Neuronal stem cell (in vitro differentiated cells): ENCODE measurements around the gene BCAS1.

ENCODE experiments used
- DNase-seq: peaks from one replicate; pipeline ENCODE4 v3.0.0-alpha.2; 2013; ENCODE audit warnings: low spot score
- H2AFZ ChIP-seq: one replicate; pipeline ENCODE4 v1.6.1; 2013; ENCODE audit warnings: mild to moderate bottlenecking, low read length, inconsistent platforms
- H2AK5ac ChIP-seq: 2 replicates; pipeline ENCODE4 v1.6.1; 2013; ENCODE audit warnings: low read depth, mild to moderate bottlenecking, inconsistent platforms, low read length, moderate library complexity, mixed read lengths
- H2BK120ac ChIP-seq: 2 replicates; pipeline ENCODE4 v1.6.1; 2013; ENCODE audit warnings: low read depth, mild to moderate bottlenecking, inconsistent platforms, low read length, moderate library complexity, mixed read lengths
- H2BK12ac ChIP-seq: one replicate; pipeline ENCODE4 v1.6.1; 2013; ENCODE audit warnings: low read length, inconsistent platforms
- H2BK15ac ChIP-seq: 2 replicates; pipeline ENCODE4 v1.6.1; 2013; ENCODE audit warnings: mild to moderate bottlenecking, low read length, inconsistent platforms, mixed read lengths
- H2BK5ac ChIP-seq: one replicate; pipeline ENCODE4 v1.6.1; 2013; ENCODE audit warnings: inconsistent platforms, mild to moderate bottlenecking, low read length, moderate library complexity
- H3K14ac ChIP-seq: one replicate; pipeline ENCODE4 v1.6.1; 2013; ENCODE audit warnings: low read length, inconsistent platforms
- H3K18ac ChIP-seq: 2 replicates; pipeline ENCODE4 v1.6.1; 2013; ENCODE audit warnings: low read length, inconsistent platforms
- H3K23ac ChIP-seq: 2 replicates; pipeline ENCODE4 v1.6.1; 2013; ENCODE audit warnings: low read depth, mild to moderate bottlenecking, mixed read lengths, low read length, inconsistent platforms; ENCODE audit not compliant: poor library complexity
- H3K27ac ChIP-seq: replicated peaks from 3 replicates; pipeline ENCODE4 v1.5.1; 2013; ENCODE audit warnings: low read length, inconsistent platforms
- H3K27me3 ChIP-seq, 3 experiments: 2 replicates each; pipeline ENCODE4 v1.6.1; 2013; ENCODE audit warnings: low read length in 3 of 3, mild to moderate bottlenecking in 2 of 3, inconsistent platforms in 1 of 3, low read depth in 1 of 3, mixed read lengths in 1 of 3, moderate library complexity in 1 of 3; ENCODE audit not compliant: control insufficient read depth in 3 of 3, insufficient read depth in 3 of 3
- H3K36me3 ChIP-seq, 2 donors: replicated peaks in 1 of 2; 2 replicates each; pipeline ENCODE4 v1.6.1; 2013; ENCODE audit warnings: low read length in 2 of 2; ENCODE audit not compliant: control insufficient read depth in 2 of 2, insufficient read depth in 2 of 2
- H3K4ac ChIP-seq: 2 replicates; pipeline ENCODE4 v1.6.1; 2013; ENCODE audit warnings: inconsistent platforms, mild to moderate bottlenecking, low read length, moderate library complexity
- H3K4me1 ChIP-seq, 2 donors: 1 replicate in 1 of 2; 2 replicates in 1 of 2; pipeline ENCODE4 v1.6.1; 2013; ENCODE audit warnings: low read length in 2 of 2, low read depth in 1 of 2; ENCODE audit not compliant: control insufficient read depth in 2 of 2, insufficient read depth in 1 of 2
- H3K4me2 ChIP-seq: one replicate; pipeline ENCODE4 v1.6.1; 2013; ENCODE audit warnings: mild to moderate bottlenecking, low read length, inconsistent platforms; ENCODE audit not compliant: insufficient read depth, poor library complexity, severe bottlenecking
- H3K4me3 ChIP-seq, 2 donors: 2 replicates each; pipeline ENCODE4 v1.5.1; 2013; ENCODE audit warnings: low read length in 2 of 2, mild to moderate bottlenecking in 2 of 2, inconsistent platforms in 1 of 2, moderate library complexity in 1 of 2
- H3K79me1 ChIP-seq: one replicate; pipeline ENCODE4 v1.6.1; 2013; ENCODE audit warnings: low read depth, mild to moderate bottlenecking, inconsistent platforms, low read length, moderate library complexity
- H3K9ac ChIP-seq: one replicate; pipeline ENCODE4 v1.6.1; 2013; ENCODE audit warnings: mild to moderate bottlenecking, low read depth, low read length, inconsistent platforms; ENCODE audit not compliant: poor library complexity
- H3K9me3 ChIP-seq, 2 donors: replicated peaks in 1 of 2; 2 replicates each; pipeline versions ENCODE3 to v1.6.1; 2013; ENCODE audit warnings: low read length in 2 of 2, mild to moderate bottlenecking in 2 of 2, inconsistent platforms in 1 of 2, low read depth in 1 of 2, mixed read lengths in 1 of 2, moderate library complexity in 1 of 2; ENCODE audit not compliant: control insufficient read depth in 2 of 2, insufficient read depth in 1 of 2
- H4K8ac ChIP-seq: one replicate; pipeline ENCODE4 v1.6.1; 2013; ENCODE audit warnings: low read depth, mild to moderate bottlenecking, inconsistent platforms, low read length, moderate library complexity
- H4K91ac ChIP-seq: one replicate; pipeline ENCODE4 v1.6.1; 2013; ENCODE audit warnings: low read length, low read depth, mild to moderate bottlenecking, inconsistent platforms; ENCODE audit not compliant: poor library complexity
- WGBS, 2 donors: extraction: QIAGEN DNeasy Blood & Tissue Kit; methylation state at CpG; one replicate each; pipeline ENCODE4 v1.1.7; 2013; ENCODE audit warnings: missing lambda C conversion rate in 2 of 2, mixed read lengths in 1 of 2; ENCODE audit not compliant: insufficient read length in 2 of 2, insufficient replicate concordance in 1 of 2; ENCODE audit errors: extremely low coverage in 2 of 2; 5-methylcytosine and 5-hydroxymethylcytosine counted together

BCAS1 gene

GRCh38 chr20:54093423-54094267, 23.3 kb upstream of the BCAS1 start:
- Histone ChIP-seq H4K8ac (no peak overlapping the region), H3K4ac (no peak overlapping the region), H4K91ac (no peak overlapping the region), H2BK15ac (no peak overlapping the region), H3K4me1 (peaks cover 0 to 4% of the 10 kb centered on the region in 2 donors), H2BK120ac (no peak overlapping the region), H2AFZ (no peak overlapping the region), H2BK12ac (no peak overlapping the region), H3K23ac (no peak overlapping the region), H3K27ac (no peak overlapping the region), H3K4me3 (no peak overlapping the region), H3K36me3 (no peaks in the 10 kb centered on the region), H3K27me3 (peaks cover 0 to 11% (median 0%) of the 10 kb centered on the region in 3 experiments), H2AK5ac (no peak overlapping the region), H3K4me2 (no peak overlapping the region), H3K9ac (no peak overlapping the region), H3K18ac (no peak overlapping the region), H3K79me1 (no peaks in the 10 kb centered on the region), H2BK5ac (no peak overlapping the region), H3K9me3 (no peaks in the 10 kb centered on the region), H3K14ac (no peak overlapping the region)
- no CpG with 5 or more reads among the region's 9 CpGs for WGBS, 2 donors
- no peak for DNase-seq

GRCh38 chr20:54092021-54092420, 21.6 kb upstream of the BCAS1 start:
- no peak overlapping the region for H2BK15ac ChIP-seq
- H2BK120ac ChIP-seq: no peak overlapping the region
- no CpG with 5 or more reads among the region's 2 CpGs for WGBS, 2 donors
- no peaks in the 10 kb centered on the region for H3K9me3 ChIP-seq
- H3K9ac ChIP-seq: no peak overlapping the region
- no peak overlapping the region for H4K91ac ChIP-seq
- no peak overlapping the region for H3K18ac ChIP-seq
- no peak overlapping the region for H2BK5ac ChIP-seq
- no peak overlapping the region for H2AK5ac ChIP-seq
- H3K4me1 ChIP-seq: peaks cover 0 to 4% of the 10 kb centered on the region in 2 donors
- H3K23ac ChIP-seq: no peak overlapping the region
- no peak overlapping the region for H3K27ac ChIP-seq
- no peak overlapping the region for H2AFZ ChIP-seq
- no peak overlapping the region for H3K4ac ChIP-seq
- H3K79me1 ChIP-seq: no peaks in the 10 kb centered on the region
- no peak for DNase-seq
- H3K4me3 ChIP-seq: no peak overlapping the region
- no peak overlapping the region for H3K4me2 ChIP-seq
- H3K14ac ChIP-seq: no peak overlapping the region
- H4K8ac ChIP-seq: no peak overlapping the region
- no peak overlapping the region for H2BK12ac ChIP-seq
- H3K36me3 ChIP-seq: no peaks in the 10 kb centered on the region
- peaks cover 0 to 10% (median 0%) of the 10 kb centered on the region in 3 experiments for H3K27me3 ChIP-seq

DNA sequence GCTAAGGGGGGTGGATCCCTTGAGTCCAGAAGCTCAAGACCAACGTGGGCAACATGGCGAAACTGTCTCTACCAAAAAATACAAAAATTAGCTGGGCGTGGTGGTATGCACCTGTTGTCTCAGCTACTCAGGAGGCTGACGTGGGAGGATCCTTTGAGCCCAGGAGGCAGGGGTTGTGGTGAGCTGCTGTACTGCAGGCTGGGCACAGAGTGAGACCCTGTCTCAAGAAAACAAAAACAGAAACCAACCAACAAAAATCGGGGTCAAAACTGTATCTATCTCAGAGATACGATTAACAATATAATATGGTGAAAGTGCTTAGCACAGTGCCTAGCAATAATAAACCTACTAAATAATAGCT, 20.7 kb upstream of the BCAS1 start:
- Histone ChIP-seq H3K27me3 (peaks cover 0 to 10% (median 0%) of the 10 kb centered on the region in 3 experiments), H3K4me3 (no peak overlapping the region), H3K4me2 (no peak overlapping the region), H2BK120ac (no peak overlapping the region), H3K9me3 (no peaks in the 10 kb centered on the region), H3K18ac (no peak overlapping the region), H3K79me1 (no peaks in the 10 kb centered on the region), H3K4me1 (peaks cover 0 to 4% of the 10 kb centered on the region in 2 donors), H4K8ac (no peak overlapping the region), H2BK5ac (no peak overlapping the region), H3K4ac (no peak overlapping the region), H3K27ac (no peak overlapping the region), H2BK12ac (no peak overlapping the region), H2AK5ac (no peak overlapping the region), H3K23ac (no peak overlapping the region), H3K36me3 (no peaks in the 10 kb centered on the region), H3K9ac (no peak overlapping the region), H2AFZ (no peak overlapping the region), H4K91ac (no peak overlapping the region), H2BK15ac (no peak overlapping the region), H3K14ac (no peak overlapping the region)
- no CpG with 5 or more reads among the region's 6 CpGs for WGBS, 2 donors
- no peak for DNase-seq

GRCh38 chr20:54090230-54091119, 20.1 kb upstream of the BCAS1 start:
- no peak overlapping the region for H2BK120ac ChIP-seq
- no peak overlapping the region for H3K4me3 ChIP-seq
- no peak for DNase-seq
- H2BK15ac ChIP-seq: no peak overlapping the region
- no peak overlapping the region for H3K18ac ChIP-seq
- no peak overlapping the region for H2BK5ac ChIP-seq
- peaks cover 0 to 10% (median 0%) of the 10 kb centered on the region in 3 experiments for H3K27me3 ChIP-seq
- H3K14ac ChIP-seq: no peak overlapping the region
- H3K27ac ChIP-seq: no peak overlapping the region
- H3K9ac ChIP-seq: no peak overlapping the region
- no peak overlapping the region for H3K4me2 ChIP-seq
- H3K4ac ChIP-seq: no peak overlapping the region
- no peak overlapping the region for H4K91ac ChIP-seq
- H3K79me1 ChIP-seq: no peaks in the 10 kb centered on the region
- no peaks in the 10 kb centered on the region for H3K36me3 ChIP-seq
- peaks cover 0 to 4% of the 10 kb centered on the region in 2 donors for H3K4me1 ChIP-seq
- no CpG with 5 or more reads among the region's 6 CpGs for WGBS, 2 donors
- no peak overlapping the region for H2AK5ac ChIP-seq
- no peak overlapping the region for H3K23ac ChIP-seq
- no peak overlapping the region for H2AFZ ChIP-seq
- no peak overlapping the region for H2BK12ac ChIP-seq
- H4K8ac ChIP-seq: no peak overlapping the region
- H3K9me3 ChIP-seq: no peaks in the 10 kb centered on the region
